IMR-90 (cell line): ENCODE results near the gene ALDH7A1. TPM values are rescaled to one million over a fixed set of nuclear protein-coding genes. Genes with fewer than 3 reads are reported as not detected.

ENCODE experiments used
- ATAC-seq: fragments of 200-7000 bp; cut with Tn5 transposase; 2 replicates; pipeline ENCODE4 v1.9.1; 2020; ENCODE audit warnings: low read depth, mild to moderate bottlenecking, moderate library complexity
- BruUV-seq: library from RNA; stranded (reverse); fragments of 400-500 nt; replicated peaks from 2 replicates; lab custom pipeline; 2021; lab: Mats Ljungman, UMichigan
- CTCF ChIA-PET: fragments of 300-600 bp; formaldehyde crosslinking; extraction: SDS; loops from one replicate; lab custom pipeline; 2021; ENCODE audit warnings: antibody characterized with exemption; lab: Yijun Ruan, JAX
- POLR2A ChIA-PET: fragments of 300-600 bp; sonication (Branson Sonifier 250); formaldehyde crosslinking; loops from one replicate; lab custom pipeline; 2022; ENCODE audit warnings: antibody characterized with exemption; ENCODE audit not compliant: unreplicated experiment; lab: Charles Lee
- DNase-seq: peaks from one replicate; pipeline ENCODE4 v3.0.0; 2013
- H2AFZ ChIP-seq: replicated peaks from 2 replicates; pipeline ENCODE3; 2013; ENCODE audit warnings: low read length, mild to moderate bottlenecking; ENCODE audit not compliant: poor library complexity
- H2AK5ac ChIP-seq: 2 replicates; pipeline ENCODE4 v1.6.1; 2013; ENCODE audit warnings: low read depth, low read length, inconsistent platforms
- H2AK9ac ChIP-seq: replicated peaks from 2 replicates; pipeline ENCODE3; 2013; ENCODE audit warnings: mild to moderate bottlenecking, low read depth, low read length, moderate library complexity; ENCODE audit not compliant: poor library complexity
- H2BK120ac ChIP-seq: 2 replicates; pipeline ENCODE4 v1.6.1; 2013; ENCODE audit warnings: low read depth, low read length, inconsistent platforms
- H2BK15ac ChIP-seq: 3 replicates; pipeline ENCODE4 v1.6.1; 2013; ENCODE audit warnings: low read depth, low read length, inconsistent platforms
- H2BK20ac ChIP-seq: 2 replicates; pipeline ENCODE4 v1.6.1; 2013; ENCODE audit warnings: low read depth, mild to moderate bottlenecking, inconsistent platforms, low read length, moderate library complexity
- H2BK5ac ChIP-seq: 2 replicates; pipeline ENCODE4 v1.6.1; 2013; ENCODE audit warnings: mild to moderate bottlenecking, low read depth, low read length, inconsistent platforms; ENCODE audit not compliant: poor library complexity, severe bottlenecking
- H3K14ac ChIP-seq: replicated peaks from 2 replicates; pipeline ENCODE4 v1.6.1; 2013; ENCODE audit warnings: low read depth, low read length, inconsistent platforms
- H3K18ac ChIP-seq: 2 replicates; pipeline ENCODE4 v1.6.1; 2013; ENCODE audit warnings: low read depth, low read length, control low read depth
- H3K23ac ChIP-seq: 2 replicates; pipeline ENCODE4 v1.6.1; 2013; ENCODE audit warnings: low read depth, low read length, inconsistent platforms
- H3K27ac ChIP-seq: 2 replicates; pipeline ENCODE4 v1.5.1; 2013; ENCODE audit warnings: mild to moderate bottlenecking, control low read depth, low read length; ENCODE audit not compliant: insufficient read depth
- H3K27me3 ChIP-seq: 2 replicates; pipeline ENCODE4 v1.6.1; 2013; ENCODE audit warnings: low read length; ENCODE audit not compliant: control insufficient read depth, insufficient read depth
- H3K36me3 ChIP-seq: 2 replicates; pipeline ENCODE4 v1.6.1; 2013; ENCODE audit warnings: low read length, mixed read lengths; ENCODE audit not compliant: control insufficient read depth, insufficient read depth
- H3K4ac ChIP-seq: 2 replicates; pipeline ENCODE4 v1.6.1; 2013; ENCODE audit warnings: low read depth, low read length, inconsistent platforms
- H3K4me1 ChIP-seq: 2 replicates; pipeline ENCODE4 v1.6.1; 2013; ENCODE audit warnings: low read length, mixed read lengths; ENCODE audit not compliant: control insufficient read depth, insufficient read depth
- H3K4me2 ChIP-seq: 2 replicates; pipeline ENCODE4 v1.6.1; 2013; ENCODE audit warnings: low read depth, mild to moderate bottlenecking, control low read depth, low read length, moderate library complexity
- H3K4me3 ChIP-seq: 2 replicates; pipeline ENCODE4 v1.5.1; 2013; ENCODE audit warnings: low read depth, mild to moderate bottlenecking, control low read depth, low read length, moderate library complexity; ENCODE audit not compliant: insufficient read depth
- H3K56ac ChIP-seq: 2 replicates; pipeline ENCODE4 v1.6.1; 2013; ENCODE audit warnings: low read length, inconsistent platforms; ENCODE audit not compliant: insufficient read depth; ENCODE audit errors: extremely low read depth
- H3K79me1 ChIP-seq, 2 experiments: 2 replicates each; pipeline ENCODE4 v1.6.1; 2013; ENCODE audit warnings: low read length in 2 of 2, inconsistent platforms in 1 of 2, low read depth in 1 of 2
- H3K9ac ChIP-seq: 2 replicates; pipeline ENCODE4 v1.6.1; 2013; ENCODE audit warnings: low read depth, low read length, control low read depth
- H3K9me1 ChIP-seq: 2 replicates; pipeline ENCODE4 v1.6.1; 2013; ENCODE audit warnings: low read length, inconsistent platforms; ENCODE audit not compliant: insufficient read depth
- H3K9me3 ChIP-seq: 2 replicates; pipeline ENCODE4 v1.6.1; 2013; ENCODE audit warnings: low read length; ENCODE audit not compliant: control insufficient read depth, insufficient read depth
- H4K20me1 ChIP-seq: 2 replicates; pipeline ENCODE4 v1.6.1; 2013; ENCODE audit warnings: low read length, inconsistent platforms; ENCODE audit not compliant: insufficient read depth
- H4K5ac ChIP-seq: 2 replicates; pipeline ENCODE4 v1.6.1; 2013; ENCODE audit warnings: mild to moderate bottlenecking, low read depth, low read length, control low read depth
- H4K8ac ChIP-seq, 2 experiments: 2 replicates each; pipeline ENCODE4 v1.6.1; 2013; ENCODE audit warnings: low read depth in 2 of 2, low read length in 2 of 2, control low read depth in 1 of 2, inconsistent platforms in 1 of 2
- H4K91ac ChIP-seq: 2 replicates; pipeline ENCODE4 v1.6.1; 2013; ENCODE audit warnings: low read depth, low read length, inconsistent platforms; ENCODE audit not compliant: insufficient read depth
- CEBPB ChIP-seq: IDR thresholded peaks from 2 replicates; pipeline ENCODE4 v1.6.1; 2012; ENCODE audit warnings: low read depth, low read length, improper control_type of control experiment
- FOS ChIP-seq: fragments of 150-350 bp; IDR thresholded peaks from 2 replicates; pipeline ENCODE4 v1.6.1; 2016; ENCODE audit warnings: low read depth, low read length
- MAFK ChIP-seq: IDR thresholded peaks from 2 replicates; pipeline ENCODE4 v1.6.1; 2012; ENCODE audit warnings: low read depth, low read length, improper control_type of control experiment
- MXI1 ChIP-seq: IDR thresholded peaks from 2 replicates; pipeline ENCODE4 v1.6.1; 2012; ENCODE audit warnings: low read depth, mild to moderate bottlenecking, low read length, moderate library complexity, borderline replicate concordance
- NFE2L2 ChIP-seq: fragments of 150-350 bp; IDR thresholded peaks from 2 replicates; pipeline ENCODE4 v1.6.1; 2016; ENCODE audit warnings: low read depth, mild to moderate bottlenecking, low read length
- POLR2A ChIP-seq: IDR thresholded peaks from 2 replicates; pipeline ENCODE4 v1.6.1; 2012; ENCODE audit warnings: mild to moderate bottlenecking, low read depth, low read length
- RCOR1 ChIP-seq: IDR thresholded peaks from 2 replicates; pipeline ENCODE4 v1.6.1; 2012; ENCODE audit warnings: mild to moderate bottlenecking, low read length, improper control_type of control experiment; ENCODE audit not compliant: insufficient replicate concordance
- SMC3 ChIP-seq: fragments of 150-350 bp; IDR thresholded peaks from 2 replicates; pipeline ENCODE4 v1.6.1; 2016; ENCODE audit warnings: low read depth, mild to moderate bottlenecking, antibody characterized with exemption, low read length, moderate library complexity
- WGBS, 2 experiments: methylation state at CpG; one replicate each; pipeline versions ENCODE4 v1.1.5 to v1.1.7; 2013; ENCODE audit warnings: missing lambda C conversion rate in 2 of 2; ENCODE audit not compliant: insufficient read length in 1 of 2; ENCODE audit errors: extremely low coverage in 2 of 2; 5-methylcytosine and 5-hydroxymethylcytosine counted together
- dilution Hi-C: fragments of 300-500 bp; cut with HindIII; formaldehyde crosslinking; loops from one replicate; pipeline ENCODE4 v1.14.3; 2018; ENCODE audit warnings: low sequenced_read_pairs; ENCODE audit not compliant: unreplicated experiment
- in situ Hi-C: fragments of 300-500 bp; cut with MboI; formaldehyde crosslinking; loops from 3 replicates; pipeline ENCODE4 v1.14.3; 2019; ENCODE audit warnings: low sequenced_read_pairs, inconsistent platforms, mixed read lengths
- intact Hi-C: fragments of 100-400 bp; cut with micrococcal nuclease; formaldehyde crosslinking; loops from 2 replicates; pipeline ENCODE4 v1.10.0; 2022
- polyA plus RNA-seq, 3 experiments: library from polyadenylated mRNA; depleted of rRNA; stranded (reverse); fragments of >200 nt; gene quantifications; 2 replicates each; pipeline ENCODE4 v1.2.3, GENCODE V29; 2012; ENCODE audit warnings: low replicate concordance in 1 of 3
- total RNA-seq: library from RNA; depleted of rRNA; stranded (reverse); fragments of >200 nt; gene quantifications from 2 replicates; pipeline ENCODE4 v1.2.3, GENCODE V29; 2012

ALDH7A1 gene
- total and polyA plus RNA-seq, 2 of the 4 experiments (the other 2 are of a cell fraction), result 40.9 to 62.2 TPM

DNA sequence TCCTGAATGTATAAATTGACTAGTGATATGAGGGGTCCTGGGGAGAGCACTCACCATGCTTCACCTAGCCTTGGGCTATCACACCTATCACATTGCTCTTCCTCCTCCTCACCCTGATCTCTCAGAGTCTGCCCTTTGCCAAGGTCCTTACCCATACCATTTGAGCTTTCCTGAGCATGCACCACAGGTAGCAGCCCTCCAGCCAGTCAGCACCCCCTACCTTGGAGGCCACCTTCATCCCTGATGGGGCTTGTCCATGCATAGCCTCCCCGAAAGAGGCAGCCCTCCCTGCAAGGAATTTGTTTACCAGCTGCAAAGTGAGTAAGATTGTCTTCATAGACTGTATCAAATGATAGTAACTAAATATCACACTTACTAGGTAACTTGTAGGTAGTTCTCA is 83.1 kb downstream of the ALDH7A1 start:
- Histone ChIP-seq H3K23ac (no peak overlapping the region), H3K9ac (no peak overlapping the region), H3K27me3 (no peaks in the 10 kb centered on the region), H3K4me2 (no peak overlapping the region), H3K4me1 (peaks cover 10% of the 10 kb centered on the region; the same call in 1 of the 2 replicates), H2AK9ac (no peak overlapping the region), H4K91ac (no peak overlapping the region), H2BK15ac (no peak overlapping the region), H4K5ac (no peak overlapping the region), H2BK120ac (no peak overlapping the region), H2BK5ac (no peak overlapping the region), H3K9me1 (0 out of 2 replicates have a peak, but pooled peaks cover 5% of the 10 kb centered on the region), H3K36me3 (no peaks in the 10 kb centered on the region), H3K27ac (no peak overlapping the region), H2AFZ (no peak overlapping the region), H3K9me3 (no peaks in the 10 kb centered on the region), H2AK5ac (no peak overlapping the region), H3K56ac (no peak overlapping the region), H4K8ac (no peak overlapping the region), H3K14ac (no peak overlapping the region), H3K4ac (no peak overlapping the region), H3K79me1 (no peaks in the 10 kb centered on the region), H2BK20ac (no peak overlapping the region), H4K20me1 (no peaks in the 10 kb centered on the region), H3K18ac (no peak overlapping the region), H3K4me3 (no peak overlapping the region)
- DNase-seq (no peak), ATAC-seq (no peak)
- ChIA-PET CTCF (interaction anchor here (0.9 to 1.4 kb wide), 2 partner anchors 12 to 19 kb away, joined by 3 to 10 read pairs; no protein-coding TSS in a partner anchor), POLR2A (no interaction called here)
- dilution Hi-C loops, result no loop called here
- no CpG with 5 or more reads among the region's 1 CpG for WGBS, 2 experiments
- BruUV-seq, result no TSS peak
- intact Hi-C loops, result no loop called here
- no peak for TF ChIP-seq POLR2A
- no peak for TF ChIP-seq RCOR1
- TF ChIP-seq FOS, result no peak
- no peak for TF ChIP-seq NFE2L2
- TF ChIP-seq SMC3, result no peak
- no peak for TF ChIP-seq CEBPB
- no peak for TF ChIP-seq MAFK
- TF ChIP-seq MXI1, result no peak
- in situ Hi-C loops, result no loop called here
